H9 (cell line): ENCODE measurements around the gene PYGB. TPM values are rescaled to one million over a fixed set of nuclear protein-coding genes. Genes with fewer than 3 reads are reported as not detected.

ENCODE experiments used
- DNase-seq: peaks from one replicate; pipeline ENCODE4 v3.0.0-alpha.2; 2017
- H2AFZ ChIP-seq: one replicate; pipeline ENCODE4 v1.6.1; 2013; ENCODE audit warnings: mild to moderate bottlenecking, low read length, control low read depth, moderate library complexity
- H2AK5ac ChIP-seq: 2 replicates; pipeline ENCODE4 v1.6.1; 2013; ENCODE audit warnings: low read length, control low read depth, mixed read lengths; ENCODE audit not compliant: insufficient read length
- H2BK120ac ChIP-seq: one replicate; pipeline ENCODE4 v1.6.1; 2013; ENCODE audit warnings: low read depth, mild to moderate bottlenecking, low read length, control low read depth, inconsistent platforms; ENCODE audit not compliant: poor library complexity, severe bottlenecking
- H2BK12ac ChIP-seq: 2 replicates; pipeline ENCODE4 v1.6.1; 2013; ENCODE audit warnings: low read length, control low read depth, mixed read lengths, low read depth; ENCODE audit not compliant: insufficient read length
- H2BK15ac ChIP-seq: 2 replicates; pipeline ENCODE4 v1.6.1; 2013; ENCODE audit warnings: low read depth, low read length, control low read depth
- H2BK20ac ChIP-seq: one replicate; pipeline ENCODE4 v1.6.1; 2013; ENCODE audit warnings: low read depth, mild to moderate bottlenecking, low read length, control low read depth, inconsistent platforms; ENCODE audit not compliant: poor library complexity, severe bottlenecking
- H2BK5ac ChIP-seq: 2 replicates; pipeline ENCODE4 v1.6.1; 2013; ENCODE audit warnings: low read length, control low read depth, mixed read lengths; ENCODE audit not compliant: insufficient read length
- H3K14ac ChIP-seq: 2 replicates; pipeline ENCODE4 v1.6.1; 2013; ENCODE audit warnings: low read length, control low read depth; ENCODE audit not compliant: insufficient read depth
- H3K18ac ChIP-seq: 2 replicates; pipeline ENCODE4 v1.6.1; 2013; ENCODE audit warnings: low read depth, mild to moderate bottlenecking, mixed read lengths, low read length, control low read depth; ENCODE audit not compliant: insufficient read length
- H3K23ac ChIP-seq: 2 replicates; pipeline ENCODE4 v1.6.1; 2013; ENCODE audit warnings: low read length, control low read depth, mixed read lengths, low read depth; ENCODE audit not compliant: insufficient read length
- H3K23me2 ChIP-seq: 2 replicates; pipeline ENCODE4 v1.6.1; 2013; ENCODE audit warnings: low read depth, mild to moderate bottlenecking, mixed read lengths, low read length, control low read depth; ENCODE audit not compliant: insufficient read length, poor library complexity, severe bottlenecking
- H3K27ac ChIP-seq: 2 replicates; pipeline ENCODE4 v1.5.1; 2013; ENCODE audit warnings: low read length, control low read depth, mixed read lengths, low read depth; ENCODE audit not compliant: insufficient read length
- H3K27me3 ChIP-seq: 2 replicates; pipeline ENCODE4 v1.6.1; 2013; ENCODE audit warnings: low read length, control low read depth, inconsistent platforms; ENCODE audit not compliant: insufficient read depth
- H3K4ac ChIP-seq: 2 replicates; pipeline ENCODE4 v1.6.1; 2013; ENCODE audit warnings: low read depth, mild to moderate bottlenecking, control low read depth, inconsistent platforms, low read length, moderate library complexity
- H3K4me1 ChIP-seq: 2 replicates; pipeline ENCODE4 v1.6.1; 2013; ENCODE audit warnings: low read length, control low read depth, inconsistent platforms; ENCODE audit not compliant: insufficient read depth
- H3K4me2 ChIP-seq: 2 replicates; pipeline ENCODE4 v1.6.1; 2013; ENCODE audit warnings: low read length, control low read depth, mixed read lengths; ENCODE audit not compliant: insufficient read length, insufficient read depth
- H3K56ac ChIP-seq: 2 replicates; pipeline ENCODE4 v1.6.1; 2013; ENCODE audit warnings: low read depth, mild to moderate bottlenecking, mixed read lengths, low read length, control low read depth; ENCODE audit not compliant: insufficient read length
- H3K79me1 ChIP-seq: 2 replicates; pipeline ENCODE4 v1.6.1; 2013; ENCODE audit warnings: low read depth, mild to moderate bottlenecking, moderate library complexity, low read length, control low read depth, inconsistent platforms; ENCODE audit not compliant: insufficient read depth, poor library complexity, severe bottlenecking
- H3K79me2 ChIP-seq: 2 replicates; pipeline ENCODE4 v1.6.1; 2013; ENCODE audit warnings: low read length, control low read depth, inconsistent platforms; ENCODE audit not compliant: insufficient read depth
- H3K9ac ChIP-seq: 2 replicates; pipeline ENCODE4 v1.6.1; 2013; ENCODE audit warnings: low read length, control low read depth, mixed read lengths; ENCODE audit not compliant: insufficient read length; ENCODE audit errors: extremely low read depth
- H3K9me3 ChIP-seq: one replicate; pipeline ENCODE4 v1.6.1; 2013; ENCODE audit warnings: low read depth, low read length, inconsistent platforms; ENCODE audit not compliant: control insufficient read depth
- H3T11ph ChIP-seq: one replicate; pipeline ENCODE4 v1.6.1; 2013; ENCODE audit warnings: mild to moderate bottlenecking, low read length, control low read depth, inconsistent platforms
- H4K20me1 ChIP-seq: one replicate; pipeline ENCODE4 v1.6.1; 2013; ENCODE audit not compliant: control insufficient read depth, insufficient read length, insufficient read depth
- H4K5ac ChIP-seq: 2 replicates; pipeline ENCODE4 v1.6.1; 2013; ENCODE audit warnings: low read depth, mild to moderate bottlenecking, mixed read lengths, low read length, control low read depth; ENCODE audit not compliant: insufficient read length
- H4K8ac ChIP-seq: replicated peaks from 2 replicates; pipeline ENCODE4 v1.6.1; 2013; ENCODE audit warnings: low read length, control low read depth, mixed read lengths, low read depth; ENCODE audit not compliant: insufficient read length
- H4K91ac ChIP-seq: 2 replicates; pipeline ENCODE4 v1.6.1; 2013; ENCODE audit warnings: low read depth, mild to moderate bottlenecking, moderate library complexity, mixed read lengths, low read length, control low read depth; ENCODE audit not compliant: insufficient read length
- H3K27ac Mint-ChIP-seq, 3 experiments: 2 replicates in 2 of 3; 3 replicates in 1 of 3; pipeline ENCODE4 v1.8.0; 2020 to 2021; ENCODE audit warnings: mixed read lengths in 3 of 3, mild to moderate bottlenecking in 1 of 3, moderate library complexity in 1 of 3
- H3K27me3 Mint-ChIP-seq: 2 replicates; pipeline ENCODE4 v1.8.0; 2021; ENCODE audit warnings: low read depth, mild to moderate bottlenecking, moderate library complexity, mixed read lengths
- H3K36me3 Mint-ChIP-seq, 3 experiments: 2 replicates in 2 of 3; 3 replicates in 1 of 3; pipeline ENCODE4 v1.8.0; 2020 to 2021; ENCODE audit warnings: low read depth in 3 of 3, mixed read lengths in 3 of 3; ENCODE audit not compliant: insufficient read depth in 1 of 3
- H3K4me1 Mint-ChIP-seq, 2 experiments: 2 replicates each; pipeline ENCODE4 v1.8.0; 2020; ENCODE audit warnings: mixed read lengths in 2 of 2
- H3K4me3 Mint-ChIP-seq, 2 experiments: 2 replicates in 1 of 2; 3 replicates in 1 of 2; pipeline ENCODE4 v1.8.0; 2020 to 2021; ENCODE audit warnings: mild to moderate bottlenecking in 2 of 2, mixed read lengths in 2 of 2, moderate library complexity in 1 of 2
- H3K9me3 Mint-ChIP-seq, 2 experiments: 2 replicates in 1 of 2; 3 replicates in 1 of 2; pipeline ENCODE4 v1.8.0; 2020; ENCODE audit warnings: mild to moderate bottlenecking in 2 of 2, mixed read lengths in 2 of 2, moderate library complexity in 1 of 2
- CTCF ChIP-seq: fragments of 200-600 bp; sonication (generic); conservative IDR thresholded peaks from 3 replicates; pipeline ENCODE4 v1.8.0; 2021; ENCODE audit warnings: antibody characterized with exemption, mild to moderate bottlenecking
- WGBS: extraction: QIAGEN DNeasy Blood & Tissue Kit; methylation state at CpG from one replicate; pipeline ENCODE4 v1.1.7; 2013; ENCODE audit warnings: missing lambda C conversion rate, low lambda C conversion rate, mixed read lengths; ENCODE audit not compliant: insufficient read length; ENCODE audit errors: extremely low coverage; 5-methylcytosine and 5-hydroxymethylcytosine counted together
- total RNA-seq: library from RNA; stranded (reverse); gene quantifications from 2 replicates; pipeline ENCODE4 v1.2.1, GENCODE V29; 2021

Gene PYGB
- total RNA-seq, 1 experiment from 2014 or later = 46.9 TPM

GRCh38 chr20:25281541-25281991 lies 33.7 kb downstream of the PYGB start:
- Histone ChIP-seq H2AK5ac (no peak overlapping the region), H3K4ac (no peak overlapping the region), H3K27me3 (no peaks in the 10 kb centered on the region), H3K14ac (no peak overlapping the region), H3K9ac (no peak overlapping the region), H3K18ac (no peak overlapping the region), H3K79me1 (no peaks in the 10 kb centered on the region), H2AFZ (no peak overlapping the region), H2BK120ac (no peak overlapping the region), H3K56ac (no peak overlapping the region), H3K23ac (no peak overlapping the region), H4K20me1 (no peaks in the 10 kb centered on the region), H4K5ac (no peak overlapping the region), H4K8ac (no peak overlapping the region), H3K9me3 (no peaks in the 10 kb centered on the region), H3K79me2 (no peaks in the 10 kb centered on the region), H4K91ac (no peak overlapping the region), H3K27ac (no peak overlapping the region), H3K4me2 (no peak overlapping the region), H3K4me1 (no peaks in the 10 kb centered on the region), H2BK12ac (no peak overlapping the region), H2BK5ac (no peak overlapping the region), H3T11ph (no peak overlapping the region), H2BK20ac (no peak overlapping the region), H2BK15ac (no peak overlapping the region), H3K23me2 (no peaks in the 10 kb centered on the region)
- no peak overlapping the region for H3K27ac Mint-ChIP-seq
- no peaks in the 10 kb centered on the region for H3K9me3 Mint-ChIP-seq
- TF ChIP-seq CTCF = no peak
- H3K36me3 Mint-ChIP-seq = peaks cover 26 to 69% (median 49%) of the 10 kb centered on the region in 3 experiments; a peak in 6 of 7 replicates
- DNase-seq = no peak
- no peak overlapping the region for H3K4me3 Mint-ChIP-seq
- peaks cover 0 to 4% of the 10 kb centered on the region in 2 experiments; a peak in 1 of 4 replicates for H3K4me1 Mint-ChIP-seq
- WGBS = no CpG with 5 or more reads among the region's 21 CpGs
- no peaks in the 10 kb centered on the region for H3K27me3 Mint-ChIP-seq
